Measurements from ENCODE around the gene C2orf76. TPM values are rescaled to one million over a fixed set of nuclear protein-coding genes. Genes with fewer than 3 reads are reported as not detected.

Gene C2orf76
- total RNA-seq, 2 experiments from 2014 or later: 15.4 to 17.7 TPM

DNA sequence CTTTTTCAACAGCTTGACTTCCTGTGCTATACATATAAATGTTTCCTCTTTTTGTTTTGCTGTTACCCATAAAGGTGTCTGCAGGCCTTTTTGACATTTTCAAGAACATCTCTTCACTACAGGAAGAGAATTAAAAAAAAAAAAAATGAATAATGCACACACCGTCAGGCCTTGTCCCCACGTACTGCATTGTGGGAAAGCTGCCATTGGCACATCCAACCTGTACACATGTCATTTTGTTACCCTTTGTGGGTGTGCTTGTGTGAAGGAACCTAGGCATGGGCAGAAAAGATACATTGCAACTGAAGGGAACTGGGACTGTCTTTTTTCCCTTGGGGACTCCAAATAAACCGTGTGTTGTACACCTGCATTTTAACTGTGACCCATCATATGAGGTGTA is 48.3 kb upstream of the C2orf76 start:
- TF ChIP-seq, protein P1, sequence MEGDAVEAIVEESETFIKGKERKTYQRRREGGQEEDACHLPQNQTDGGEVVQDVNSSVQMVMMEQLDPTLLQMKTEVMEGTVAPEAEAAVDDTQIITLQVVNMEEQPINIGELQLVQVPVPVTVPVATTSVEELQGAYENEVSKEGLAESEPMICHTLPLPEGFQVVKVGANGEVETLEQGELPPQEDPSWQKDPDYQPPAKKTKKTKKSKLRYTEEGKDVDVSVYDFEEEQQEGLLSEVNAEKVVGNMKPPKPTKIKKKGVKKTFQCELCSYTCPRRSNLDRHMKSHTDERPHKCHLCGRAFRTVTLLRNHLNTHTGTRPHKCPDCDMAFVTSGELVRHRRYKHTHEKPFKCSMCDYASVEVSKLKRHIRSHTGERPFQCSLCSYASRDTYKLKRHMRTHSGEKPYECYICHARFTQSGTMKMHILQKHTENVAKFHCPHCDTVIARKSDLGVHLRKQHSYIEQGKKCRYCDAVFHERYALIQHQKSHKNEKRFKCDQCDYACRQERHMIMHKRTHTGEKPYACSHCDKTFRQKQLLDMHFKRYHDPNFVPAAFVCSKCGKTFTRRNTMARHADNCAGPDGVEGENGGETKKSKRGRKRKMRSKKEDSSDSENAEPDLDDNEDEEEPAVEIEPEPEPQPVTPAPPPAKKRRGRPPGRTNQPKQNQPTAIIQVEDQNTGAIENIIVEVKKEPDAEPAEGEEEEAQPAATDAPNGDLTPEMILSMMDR (conservative IDR thresholded peaks at IDR 0.05; ENCODE audit: low read length): no peak
- no peak for TF ChIP-seq EZH2phosphoT487 (IDR thresholded peaks at IDR 0.05; ENCODE audit: borderline replicate concordance, low read depth, low read length)
- H3K9me2 ChIP-seq (ENCODE audit: insufficient read depth, low read length): no peaks in the 10 kb centered on the region
- ChIA-PET CTCF (ENCODE audit: unreplicated experiment) (interaction anchor here (0.9 to 2.1 kb wide), 3 partner anchors 62 to 103 kb away, joined by 4 to 8 read pairs (median 6); no protein-coding TSS in a partner anchor), POLR2A (interaction anchor here (0.7 to 1.2 kb wide), 7 partner anchors 13 to 856 kb away, joined by 3 to 5 read pairs (median 3); no protein-coding TSS in a partner anchor)
- H3K4me3 ChIP-seq (ENCODE audit: low read depth, low read length, poor library complexity, severe bottlenecking): peak overlapping the region; percentile 31
- DNase-seq (ENCODE audit: low spot score): peak; percentile 69
- no peaks in the 10 kb centered on the region for H4K20me1 ChIP-seq (ENCODE audit: insufficient read depth, low read length)
- H3K36me3 ChIP-seq (ENCODE audit: insufficient read depth, low read length): no peaks in the 10 kb centered on the region
- peak overlapping the region; percentile 53 for H3K4me2 ChIP-seq (ENCODE audit: low read length)
- peaks cover 37% of the 10 kb centered on the region for H3K4me1 ChIP-seq (ENCODE audit: insufficient read depth, low read length, poor library complexity, severe bottlenecking)
- H3K79me2 ChIP-seq (ENCODE audit: insufficient read depth, low read depth, low read length): no peaks in the 10 kb centered on the region
- H3K27ac ChIP-seq (ENCODE audit: low read depth, low read length, poor library complexity, severe bottlenecking): peak overlapping the region; percentile 51
- intact Hi-C loops (cut with micrococcal nuclease; ENCODE audit: unreplicated experiment): no loop called here
- peak overlapping the region; percentile 97 for H2AFZ ChIP-seq (ENCODE audit: low read length)
- no TSS peak for BruUV-seq (replicated peaks)
- H3K9me3 ChIP-seq (ENCODE audit: low read length): no peaks in the 10 kb centered on the region

DNA sequence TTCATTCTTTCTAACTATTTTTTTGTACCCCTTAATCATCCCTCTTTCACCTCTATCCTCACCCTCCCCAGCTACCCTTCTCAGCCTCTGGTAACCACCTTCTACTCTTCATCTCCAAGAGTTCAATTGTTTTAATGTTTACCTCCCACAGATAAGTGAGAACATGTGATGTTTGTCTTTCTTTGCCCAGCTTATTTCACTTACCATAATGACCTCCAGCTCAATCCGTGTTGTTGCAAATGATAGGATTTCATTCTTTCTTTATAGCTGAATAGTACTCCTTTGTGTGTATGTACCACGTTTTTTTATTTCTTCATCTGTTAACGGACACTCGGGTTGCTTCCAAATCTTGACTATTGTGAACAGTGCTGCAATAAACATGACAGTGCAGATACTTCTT is 42.9 kb upstream of the C2orf76 start:
- Histone ChIP-seq H3K9me2 (ENCODE audit: insufficient read depth, low read length) (no peaks in the 10 kb centered on the region), H2AFZ (ENCODE audit: low read length) (no peak overlapping the region), H3K4me3 (ENCODE audit: low read depth, low read length, poor library complexity, severe bottlenecking) (no peak overlapping the region), H3K27ac (ENCODE audit: low read depth, low read length, poor library complexity, severe bottlenecking) (no peak overlapping the region), H4K20me1 (ENCODE audit: insufficient read depth, low read length) (no peaks in the 10 kb centered on the region), H3K4me2 (ENCODE audit: low read length) (no peak overlapping the region), H3K4me1 (ENCODE audit: insufficient read depth, low read length, poor library complexity, severe bottlenecking) (peaks cover 26% of the 10 kb centered on the region), H3K9me3 (ENCODE audit: low read length) (no peaks in the 10 kb centered on the region), H3K36me3 (ENCODE audit: insufficient read depth, low read length) (no peaks in the 10 kb centered on the region), H3K79me2 (ENCODE audit: insufficient read depth, low read depth, low read length) (no peaks in the 10 kb centered on the region)
- CTCF ChIA-PET (ENCODE audit: unreplicated experiment): interaction anchor here (1.0 to 1.1 kb wide), 2 partner anchors 67 to 68 kb away, joined by 3 to 6 read pairs; no protein-coding TSS in a partner anchor
- TF ChIP-seq EZH2phosphoT487 (IDR thresholded peaks at IDR 0.05; ENCODE audit: borderline replicate concordance, low read depth, low read length): no peak
- TF ChIP-seq, protein P1 (conservative IDR thresholded peaks at IDR 0.05; ENCODE audit: low read length): no peak
- BruUV-seq (replicated peaks): no TSS peak
- POLR2A ChIA-PET: interaction anchor here (0.7 to 1.2 kb wide), 2 partner anchors 43 to 45 kb away, joined by 3 read pairs; partner anchors contain the start of genes C2orf76 and DBI
- intact Hi-C loops (cut with micrococcal nuclease; ENCODE audit: unreplicated experiment): loop anchor here (5.0 kb wide), 1 partner anchor 253 kb away; no protein-coding TSS in a partner anchor
- no peak for DNase-seq (ENCODE audit: low spot score)

DNA sequence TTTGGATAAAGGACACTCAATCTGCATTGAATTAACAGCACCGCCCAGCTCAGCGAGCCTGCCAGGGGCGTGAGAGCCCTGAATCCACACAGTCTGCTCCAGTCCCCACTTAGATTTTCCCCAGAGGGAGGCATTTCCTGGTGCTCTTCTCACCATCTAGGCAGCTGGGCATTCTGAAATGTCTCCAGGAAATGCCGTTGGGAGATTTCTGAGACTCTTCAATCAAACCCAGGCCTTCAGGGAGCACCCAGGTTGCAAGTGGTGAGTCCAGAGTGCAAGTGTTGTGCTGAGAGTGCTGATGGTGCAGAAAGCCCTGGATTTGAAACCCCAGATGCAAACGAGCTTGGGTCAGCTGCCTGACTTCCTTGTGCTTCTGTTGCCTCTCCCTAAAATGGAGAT is 41.6 kb upstream of the C2orf76 start:
- no peaks in the 10 kb centered on the region for H4K20me1 ChIP-seq (ENCODE audit: insufficient read depth, low read length)
- H2AFZ ChIP-seq (ENCODE audit: low read length): 0 out of 2 replicates have a peak overlapping the region, but pooled peaks have one; percentile 6
- no peak overlapping the region for H3K4me3 ChIP-seq (ENCODE audit: low read depth, low read length, poor library complexity, severe bottlenecking)
- TF ChIP-seq, protein P1 (conservative IDR thresholded peaks at IDR 0.05; ENCODE audit: low read length): no peak
- no peak for TF ChIP-seq EZH2phosphoT487 (IDR thresholded peaks at IDR 0.05; ENCODE audit: borderline replicate concordance, low read depth, low read length)
- DNase-seq (ENCODE audit: low spot score): no peak
- H3K79me2 ChIP-seq (ENCODE audit: insufficient read depth, low read depth, low read length): no peaks in the 10 kb centered on the region
- H3K4me2 ChIP-seq (ENCODE audit: low read length): no peak overlapping the region
- no TSS peak for BruUV-seq (replicated peaks)
- H3K9me3 ChIP-seq (ENCODE audit: low read length): no peaks in the 10 kb centered on the region
- no peak overlapping the region for H3K27ac ChIP-seq (ENCODE audit: low read depth, low read length, poor library complexity, severe bottlenecking)
- H3K4me1 ChIP-seq (ENCODE audit: insufficient read depth, low read length, poor library complexity, severe bottlenecking): peaks cover 16% of the 10 kb centered on the region
- ChIA-PET POLR2A (interaction anchor here (0.5 to 0.7 kb wide), 2 partner anchors 101 to 209 kb away, joined by 3 read pairs; no protein-coding TSS in a partner anchor), CTCF (ENCODE audit: unreplicated experiment) (interaction anchor here (0.7 kb wide), 1 partner anchor 174 kb away, joined by 5 read pairs; no protein-coding TSS in a partner anchor)
- no peaks in the 10 kb centered on the region for H3K9me2 ChIP-seq (ENCODE audit: insufficient read depth, low read length)
- intact Hi-C loops (cut with micrococcal nuclease; ENCODE audit: unreplicated experiment): loop anchor here (5.0 kb wide), 1 partner anchor 254 kb away; no protein-coding TSS in a partner anchor
- no peaks in the 10 kb centered on the region for H3K36me3 ChIP-seq (ENCODE audit: insufficient read depth, low read length)
